HEK293T (cell line): ENCODE results near the gene S100Z.
"Not testable (repeated sequence)": the region's sequence is repeated elsewhere in the genome, so short reads cannot be mapped to it uniquely, and the experiment has no call there.

Source experiments
- ELF4 ChIP-seq: fragments of 450-650 bp; IDR thresholded peaks from 2 replicates; pipeline ENCODE4 v1.6.1; 2017; ENCODE audit warnings: antibody characterized with exemption
- FOXM1 ChIP-seq: fragments of 450-650 bp; IDR thresholded peaks from 2 replicates; pipeline ENCODE4 v1.6.1; 2017; ENCODE audit warnings: mild to moderate bottlenecking, borderline replicate concordance
- TARDBP ChIP-seq: fragments of 450-650 bp; IDR thresholded peaks from 2 replicates; pipeline ENCODE4 v1.6.1; 2016

- not testable (repeated sequence) for TF ChIP-seq FOXM1, TARDBP, ELF4
Observed at GRCh38 chr5:76812209-76812608, 37.6 kb upstream of the S100Z start.
